GM19240 (cell line): ENCODE measurements around the gene YOD1.
A peak's percentile ranks its signal among the peaks of the same experiment; 100 is the strongest.
"Not testable (repeated sequence)": the region's sequence is repeated elsewhere in the genome, so short reads cannot be mapped to it uniquely, and the experiment has no call there.

Source experiments
- DNase-seq: peaks from one replicate; pipeline ENCODE4 v3.0.0; 2011; ENCODE audit warnings: low spot score; ENCODE audit not compliant: insufficient read length

Gene YOD1

DNA sequence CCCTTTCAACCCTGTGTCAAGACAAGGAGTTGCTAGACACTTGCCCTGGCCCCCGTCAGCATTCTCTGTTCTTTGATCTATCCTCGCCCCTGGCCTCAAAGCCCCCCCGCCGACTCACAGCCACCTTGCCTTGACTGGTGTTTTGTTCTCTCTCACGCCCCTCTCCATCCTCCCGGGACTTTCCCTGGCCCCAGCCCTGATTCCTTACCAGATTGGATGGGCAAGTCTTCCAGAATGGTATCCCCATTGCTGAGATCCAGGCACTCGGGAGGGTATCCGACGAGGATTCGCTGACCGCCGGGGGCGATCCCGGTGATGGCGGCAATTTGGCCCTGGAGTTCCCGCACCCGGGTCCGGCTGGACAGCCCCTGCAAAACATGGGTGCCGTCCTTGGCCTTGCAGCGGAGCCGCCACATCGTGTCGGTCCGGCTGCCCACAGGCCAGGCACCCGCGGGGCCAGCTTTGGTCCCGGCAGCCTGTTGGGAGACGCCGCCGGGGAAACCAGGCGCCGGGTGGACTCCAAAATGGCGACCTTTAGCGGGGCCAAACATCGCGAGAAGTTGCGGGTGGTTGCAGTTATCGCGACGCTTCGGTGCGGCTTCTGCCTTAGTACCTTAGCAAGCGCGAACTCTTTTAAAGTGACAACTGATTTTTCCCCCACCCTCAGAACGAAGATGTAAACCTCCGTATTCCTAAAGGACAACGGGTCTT, 373 bp downstream of the YOD1 start:
- peak; percentile 55 for DNase-seq

DNA sequence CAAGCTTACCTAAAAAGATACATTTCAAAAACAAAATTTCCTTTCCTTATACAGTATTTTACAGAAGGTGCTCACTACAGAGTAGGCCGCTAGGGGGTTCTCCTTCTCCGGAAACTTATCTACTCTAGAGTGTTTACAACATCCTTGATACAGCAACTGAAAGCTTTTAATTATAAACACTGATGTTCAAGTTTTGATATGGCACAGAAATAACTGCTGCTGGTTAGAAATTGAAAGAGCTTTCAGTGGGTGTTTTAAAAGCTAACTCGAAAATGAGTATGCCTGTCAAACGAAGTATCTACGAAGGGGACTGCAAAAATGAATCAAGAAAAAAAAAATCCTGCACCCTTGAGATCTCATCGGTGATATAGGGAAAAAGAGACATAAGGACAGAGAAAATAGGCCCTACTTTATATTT, 1.0 kb downstream of the YOD1 start:
- peak; percentile 29 for DNase-seq

DNA sequence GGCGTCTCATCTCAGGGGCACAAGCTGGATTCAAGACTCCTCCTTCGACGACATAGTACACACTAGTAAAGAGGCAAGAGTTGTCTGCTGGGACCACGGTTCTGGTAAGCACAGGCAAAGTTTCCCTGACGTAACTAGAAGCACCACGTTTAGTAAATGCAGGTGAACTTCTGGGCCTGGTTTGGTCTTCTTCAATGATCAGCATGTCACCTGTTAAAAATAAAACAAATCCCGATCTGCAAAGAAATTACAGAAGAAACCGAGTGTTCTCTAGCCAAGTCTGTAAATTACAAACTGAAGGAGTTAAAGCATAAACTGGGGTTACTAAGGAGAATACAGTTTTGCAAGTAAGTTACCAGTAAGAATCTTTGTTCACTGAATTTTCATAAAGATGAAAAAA, 1.5 kb downstream of the YOD1 start:
- no peak for DNase-seq

DNA sequence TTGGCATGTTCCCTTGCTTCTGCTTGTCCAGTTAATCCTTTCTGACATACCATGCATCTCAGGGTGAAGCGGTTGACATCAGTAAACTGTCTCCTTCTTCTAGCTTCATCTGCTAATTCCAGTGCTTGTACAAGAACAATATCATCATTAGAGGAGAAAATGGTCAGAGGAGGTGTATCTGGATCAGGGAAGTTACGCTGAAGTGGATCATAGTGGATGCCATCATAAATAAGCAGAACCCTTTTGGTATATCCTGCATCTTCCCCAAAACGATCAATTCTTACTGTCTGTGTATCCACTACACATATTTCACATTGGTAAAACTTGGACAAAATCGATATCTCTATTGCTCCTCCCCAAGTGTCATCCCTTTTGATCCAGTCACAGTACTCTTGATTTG, 2.0 kb downstream of the YOD1 start:
- DNase-seq, result no peak

DNA sequence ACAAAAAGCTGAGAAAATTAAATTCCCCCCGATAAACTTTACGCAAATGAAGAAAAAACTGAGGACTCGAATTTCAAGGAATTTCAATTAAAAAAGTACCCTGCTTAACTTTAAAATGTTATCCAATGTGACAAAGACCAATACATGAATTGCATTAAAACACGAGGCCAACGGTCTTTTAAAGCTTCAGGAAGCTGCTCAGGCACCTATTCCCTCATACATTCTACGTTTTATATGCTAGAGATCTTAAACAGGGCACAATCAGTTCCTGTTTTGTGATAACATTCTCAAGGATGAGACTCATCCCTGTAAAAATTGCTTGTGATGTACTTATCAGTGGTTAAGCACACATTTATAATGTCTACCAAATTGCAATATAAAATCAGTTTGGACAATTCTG, 3.0 kb downstream of the YOD1 start:
- DNase-seq, result no peak

DNA sequence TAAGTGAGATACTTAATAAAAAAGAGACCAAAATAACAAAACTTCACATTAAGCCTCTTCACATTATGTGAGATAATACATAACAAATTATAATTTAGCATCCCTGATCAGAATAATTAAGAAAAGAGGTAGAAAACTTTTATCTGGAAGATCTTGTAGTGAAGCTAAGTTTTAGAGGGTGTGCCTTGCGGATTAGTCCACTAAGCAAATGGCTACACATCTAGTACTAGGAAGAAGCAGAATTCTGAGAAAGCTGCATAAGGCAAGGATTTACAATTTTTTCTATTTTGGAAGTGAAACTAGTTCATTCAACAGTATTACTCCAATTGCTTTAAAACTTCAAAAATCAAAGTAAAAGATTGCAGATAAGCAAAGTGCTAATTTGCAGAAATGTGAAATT, 3.5 kb downstream of the YOD1 start:
- no peak for DNase-seq

DNA sequence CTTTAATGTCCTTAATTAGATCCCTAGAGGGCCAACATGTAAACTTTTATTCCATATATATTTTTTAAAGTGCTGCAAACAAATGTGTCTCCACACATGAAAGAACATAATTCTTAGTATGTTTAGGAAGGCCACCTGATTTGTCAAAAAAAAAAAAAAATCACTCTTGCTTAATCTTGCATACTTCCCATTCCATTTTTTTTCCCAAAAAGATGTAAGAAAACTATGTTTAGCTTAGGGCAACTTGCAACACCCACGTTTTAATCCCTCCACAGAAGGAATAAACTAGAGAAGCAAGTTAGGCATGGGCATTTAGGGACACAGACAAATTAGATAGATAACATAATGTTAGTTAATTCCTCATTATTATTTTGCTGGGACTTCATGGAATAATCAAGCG, 5.6 kb downstream of the YOD1 start:
- no peak for DNase-seq

DNA sequence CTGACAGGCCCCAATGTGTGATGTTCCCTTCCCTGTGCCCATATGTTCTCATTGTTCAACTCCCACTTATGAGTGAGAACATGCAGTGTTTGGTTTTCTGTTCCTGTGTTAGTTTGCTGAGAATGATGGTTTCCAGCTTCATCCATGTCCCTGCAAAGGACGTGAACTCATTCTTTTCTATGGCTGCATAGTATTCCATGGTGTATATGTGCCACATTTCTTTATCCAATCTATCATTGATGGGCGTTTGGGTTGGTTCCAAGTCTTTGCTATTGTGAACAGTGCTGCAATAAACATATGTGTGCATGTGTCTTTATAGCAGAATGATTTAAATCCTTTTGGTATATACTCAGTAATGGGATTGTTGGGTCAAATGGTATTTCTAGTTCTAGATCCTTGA, 9.6 kb downstream of the YOD1 start:
- DNase-seq, result not testable (repeated sequence)

DNA sequence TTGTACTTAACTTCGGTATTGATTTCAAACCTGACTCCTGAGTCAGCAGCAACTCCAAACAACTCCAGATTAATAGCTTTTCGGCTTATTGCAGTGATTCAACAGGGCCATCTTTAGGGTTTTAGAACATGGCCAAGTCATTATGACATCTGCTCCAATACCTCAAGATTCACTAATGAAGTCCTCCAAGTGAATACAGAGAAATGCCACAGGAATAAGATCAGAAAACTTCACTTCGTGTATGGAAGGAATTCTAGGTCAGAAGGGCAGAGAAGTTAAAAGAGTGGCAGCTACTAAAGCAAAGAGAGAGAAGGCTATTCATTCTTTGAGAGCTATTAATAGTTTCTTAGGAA, 10.9 kb downstream of the YOD1 start:
- DNase-seq, result no peak

DNA sequence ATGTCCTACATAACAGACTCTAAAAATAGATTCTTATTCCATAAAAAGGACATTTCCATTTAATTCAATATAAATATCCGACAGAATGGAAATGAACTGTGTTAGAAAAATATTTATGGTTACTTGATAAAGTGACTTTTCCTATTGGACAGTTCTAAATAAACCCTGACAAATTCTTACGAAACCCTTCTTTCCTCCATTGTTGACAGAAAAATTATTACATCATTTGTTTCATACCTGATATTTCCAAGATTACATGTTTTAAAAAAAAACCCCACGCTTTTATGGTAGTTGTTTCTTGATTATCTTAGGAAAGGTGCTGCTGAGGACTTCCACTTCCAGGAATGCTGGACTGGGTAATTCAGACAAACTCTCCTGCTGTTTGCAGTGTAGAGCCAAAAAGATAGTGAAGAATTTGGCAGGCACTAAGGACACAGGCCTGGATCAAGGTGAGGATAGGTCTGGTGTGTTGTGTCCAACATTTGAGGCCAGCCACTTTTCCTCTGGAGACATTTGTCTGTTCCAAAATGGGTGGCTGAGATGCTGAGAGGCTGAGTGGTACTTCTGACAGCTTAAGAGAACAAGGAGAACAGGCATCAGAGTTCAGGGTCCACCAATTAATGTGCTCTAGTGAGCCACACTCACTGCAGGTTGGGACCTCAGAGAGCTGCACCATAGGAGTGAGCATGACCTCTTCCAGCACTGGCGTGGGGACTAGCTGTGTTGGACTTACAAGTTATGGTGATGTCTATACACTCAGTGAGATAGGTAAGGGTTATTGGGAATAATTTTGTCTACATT, 11.4 kb downstream of the YOD1 start:
- DNase-seq, result no peak

DNA sequence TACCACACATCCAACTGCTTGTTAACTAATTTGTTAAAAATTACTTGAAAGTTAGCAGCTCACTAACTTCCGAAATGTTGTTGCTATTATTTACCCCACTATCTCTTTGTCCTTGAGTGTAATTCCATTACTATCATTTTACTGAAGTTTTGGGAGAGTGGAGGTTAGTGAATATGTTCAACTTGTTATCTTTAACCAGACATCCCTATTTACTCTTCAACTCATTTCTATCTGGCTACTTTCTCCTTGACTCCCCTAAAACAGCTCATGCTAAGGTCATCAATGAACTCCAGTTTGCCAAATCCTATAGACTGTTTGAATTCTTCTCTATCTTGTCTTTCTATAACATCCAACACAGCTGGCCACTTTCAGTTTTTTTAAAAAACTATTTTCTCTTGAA, 14.1 kb downstream of the YOD1 start:
- no peak for DNase-seq

DNA sequence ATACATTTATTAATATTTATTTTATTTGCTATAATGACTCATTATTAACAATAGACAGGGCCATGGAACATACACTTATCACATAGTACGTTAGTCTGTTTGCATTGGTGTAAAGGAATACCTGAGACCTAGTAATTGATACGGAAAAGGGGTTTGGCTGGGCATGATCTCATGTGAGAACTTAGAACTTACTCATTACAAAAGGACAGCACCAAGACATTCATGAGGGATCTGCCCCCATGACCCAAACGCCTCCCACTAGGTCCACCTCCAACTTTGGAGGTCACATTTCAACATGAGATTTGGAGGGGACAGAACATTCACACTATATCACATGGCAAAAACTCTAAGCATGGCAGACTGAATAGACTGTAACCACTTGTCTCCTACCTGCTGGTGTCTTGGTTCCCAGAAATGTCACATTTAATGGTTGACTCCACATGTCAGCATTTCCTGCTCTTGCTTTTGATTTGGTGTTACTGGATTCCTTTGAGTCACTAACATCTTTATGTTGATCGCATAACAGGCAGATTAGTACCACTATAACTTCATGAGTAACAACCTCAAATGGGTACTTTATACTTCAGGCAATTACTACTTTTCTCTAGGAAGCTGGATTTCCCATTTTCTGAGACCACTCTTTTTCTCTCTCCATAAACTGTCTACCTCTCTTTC, 15.0 kb downstream of the YOD1 start:
- DNase-seq, result no peak

DNA sequence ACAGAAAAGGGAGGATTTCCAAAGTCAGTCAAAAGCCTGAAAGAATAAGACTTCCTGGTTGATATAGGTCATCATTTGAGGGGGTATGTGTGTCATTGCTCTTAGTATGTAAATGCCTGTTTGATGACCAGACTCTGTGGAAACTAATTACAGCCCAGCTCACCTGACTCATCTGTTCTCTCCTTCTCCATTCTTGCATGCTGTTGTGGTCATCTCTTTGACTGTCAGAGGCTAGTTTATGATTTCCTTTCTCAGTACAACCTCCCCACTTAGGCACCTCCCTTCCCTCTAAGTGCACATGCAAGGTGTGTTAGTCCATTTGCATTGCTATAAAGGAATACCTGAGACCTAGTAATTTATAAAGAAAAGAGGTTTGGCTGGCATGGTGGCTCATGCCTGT, 16.0 kb downstream of the YOD1 start:
- no peak for DNase-seq

DNA sequence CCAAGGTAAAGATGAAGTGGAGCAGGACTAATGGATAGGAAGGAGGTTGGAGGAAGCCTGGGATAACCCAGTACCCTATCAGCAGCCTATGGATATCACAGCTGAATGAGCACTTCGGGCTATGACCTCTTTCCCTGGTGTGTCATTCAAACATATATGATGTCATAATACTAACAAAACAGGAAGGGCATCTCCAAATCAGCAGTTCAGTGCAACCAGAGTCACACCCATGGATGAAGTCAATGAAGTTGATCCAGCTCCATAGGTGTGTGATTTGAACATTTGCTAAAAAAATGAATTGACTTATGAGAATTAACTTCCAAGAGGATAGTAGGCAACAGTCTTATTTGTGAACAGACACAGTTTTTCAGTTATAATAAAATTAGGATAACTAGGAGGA, 16.8 kb downstream of the YOD1 start:
- DNase-seq, result no peak

DNA sequence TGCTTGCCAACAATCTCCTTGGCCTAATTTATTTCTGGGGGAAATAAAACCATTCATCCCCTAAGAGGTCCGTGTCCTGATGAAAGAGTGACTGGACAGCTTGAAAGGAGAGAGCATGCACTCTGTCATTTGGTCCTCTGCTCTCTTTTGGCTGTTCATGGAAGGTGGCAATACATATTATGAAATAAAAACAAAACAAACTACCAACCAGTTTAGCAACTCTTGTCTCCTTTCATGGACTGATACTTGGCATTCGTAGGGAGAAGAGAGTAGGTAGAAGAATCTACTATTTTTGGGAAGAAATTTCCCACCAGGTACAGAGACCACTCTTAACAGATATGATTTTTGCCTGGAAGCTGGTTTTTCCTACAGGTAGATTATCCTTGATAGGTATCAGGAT, 17.7 kb downstream of the YOD1 start:
- DNase-seq, result no peak

DNA sequence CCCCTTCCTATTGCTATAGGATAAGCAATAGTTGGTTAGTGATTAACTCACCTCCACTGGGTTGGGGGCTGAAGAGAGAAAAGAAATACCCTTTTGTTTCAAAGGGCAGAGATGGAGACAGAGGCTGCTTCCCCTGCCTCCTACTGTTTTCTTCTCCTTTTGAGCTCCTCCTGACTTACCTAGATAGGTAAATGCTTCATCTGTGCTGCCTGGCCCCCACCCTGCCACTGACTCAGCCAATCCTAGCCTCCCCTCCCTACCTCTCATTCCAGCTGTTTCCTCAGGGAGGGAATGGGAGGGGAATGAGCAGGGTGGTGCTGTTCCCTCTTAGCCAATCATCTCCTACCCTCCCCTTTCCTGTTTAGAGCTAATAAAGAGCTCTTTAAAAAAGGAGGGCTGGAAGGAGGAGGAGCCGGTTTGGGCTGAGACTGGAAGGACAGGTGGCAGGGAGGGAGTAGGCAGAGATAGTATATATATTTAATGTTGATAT, 18.4 kb downstream of the YOD1 start, which contains the start of gene C1orf116:
Gene C1orf116 (minus strand): TSS at position 229 of the 490 bp plus-strand sequence. CDS start 5,158 bp downstream, outside the sequence.
- DNase-seq, result no peak

DNA sequence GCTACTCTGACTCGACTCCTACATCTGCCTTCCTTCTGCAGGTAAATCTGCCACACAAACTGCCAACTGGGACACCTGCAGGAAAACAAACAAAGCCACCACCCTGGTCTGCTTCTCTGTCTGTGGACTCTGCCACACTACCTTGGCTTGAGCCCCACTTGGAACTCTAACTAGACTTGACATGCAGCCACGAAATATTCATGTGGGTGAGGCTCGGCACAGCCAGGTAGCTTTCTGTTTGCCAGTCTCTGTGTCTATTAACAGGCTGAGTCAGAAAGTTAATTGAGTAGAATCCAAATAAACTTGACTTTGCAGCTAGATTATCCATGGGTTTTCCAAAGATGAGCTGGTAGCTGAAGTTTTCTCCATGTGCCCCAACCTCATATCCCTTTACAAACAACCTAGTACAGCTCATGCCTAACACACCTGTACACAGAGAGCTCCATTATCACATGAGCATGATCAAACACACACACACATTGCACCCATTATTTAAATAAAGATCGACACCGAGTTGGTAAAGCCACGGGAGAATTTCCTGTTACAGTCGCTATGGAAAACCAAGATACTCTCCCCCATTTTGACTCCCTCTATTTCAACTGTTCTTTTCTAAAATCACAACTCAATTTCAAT, 19.3 kb downstream of the YOD1 start:
- DNase-seq, result no peak

DNA sequence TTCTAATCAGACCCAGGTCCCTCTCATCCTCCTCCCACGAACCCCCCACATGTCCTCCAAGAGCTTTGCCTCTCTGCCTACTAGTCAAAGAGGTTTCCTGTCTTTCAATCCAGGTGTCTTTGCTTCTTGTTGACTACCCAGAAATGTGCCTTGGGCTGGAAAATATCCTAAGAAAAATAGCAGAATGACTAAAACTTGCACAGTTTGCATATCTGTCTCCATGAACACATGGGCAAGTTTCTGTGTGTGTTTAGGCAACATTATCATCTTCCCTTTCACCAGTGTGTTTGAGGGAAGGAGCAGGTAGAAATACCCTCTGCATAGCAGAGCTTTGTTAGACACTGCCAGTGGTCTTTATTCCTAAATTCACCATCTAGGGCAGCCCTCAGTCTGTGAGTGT, 20.0 kb downstream of the YOD1 start:
- DNase-seq, result no peak

DNA sequence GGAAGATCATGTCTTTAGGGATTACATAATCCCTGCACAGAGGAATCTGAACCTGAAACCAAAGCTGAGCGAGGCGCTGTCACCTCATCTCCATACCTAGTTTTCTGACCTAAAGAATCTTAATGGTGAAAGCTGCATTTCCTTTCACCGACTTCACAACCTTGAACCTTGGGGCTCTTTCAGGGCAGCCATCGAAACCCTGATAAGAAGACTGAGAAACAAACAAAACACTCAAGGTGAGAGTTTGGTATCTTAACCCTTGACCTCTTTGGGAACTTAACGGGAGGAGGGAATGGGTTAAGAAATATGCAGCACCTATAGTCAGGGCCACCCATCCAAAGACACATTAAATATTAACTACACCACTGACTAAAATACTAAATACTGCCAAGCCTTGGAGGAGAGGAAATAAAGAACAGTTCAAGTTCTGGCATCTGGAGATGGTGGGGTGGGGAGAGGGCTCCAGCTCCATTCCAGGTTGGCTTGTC, 20.4 kb downstream of the YOD1 start:
- DNase-seq, result no peak

DNA sequence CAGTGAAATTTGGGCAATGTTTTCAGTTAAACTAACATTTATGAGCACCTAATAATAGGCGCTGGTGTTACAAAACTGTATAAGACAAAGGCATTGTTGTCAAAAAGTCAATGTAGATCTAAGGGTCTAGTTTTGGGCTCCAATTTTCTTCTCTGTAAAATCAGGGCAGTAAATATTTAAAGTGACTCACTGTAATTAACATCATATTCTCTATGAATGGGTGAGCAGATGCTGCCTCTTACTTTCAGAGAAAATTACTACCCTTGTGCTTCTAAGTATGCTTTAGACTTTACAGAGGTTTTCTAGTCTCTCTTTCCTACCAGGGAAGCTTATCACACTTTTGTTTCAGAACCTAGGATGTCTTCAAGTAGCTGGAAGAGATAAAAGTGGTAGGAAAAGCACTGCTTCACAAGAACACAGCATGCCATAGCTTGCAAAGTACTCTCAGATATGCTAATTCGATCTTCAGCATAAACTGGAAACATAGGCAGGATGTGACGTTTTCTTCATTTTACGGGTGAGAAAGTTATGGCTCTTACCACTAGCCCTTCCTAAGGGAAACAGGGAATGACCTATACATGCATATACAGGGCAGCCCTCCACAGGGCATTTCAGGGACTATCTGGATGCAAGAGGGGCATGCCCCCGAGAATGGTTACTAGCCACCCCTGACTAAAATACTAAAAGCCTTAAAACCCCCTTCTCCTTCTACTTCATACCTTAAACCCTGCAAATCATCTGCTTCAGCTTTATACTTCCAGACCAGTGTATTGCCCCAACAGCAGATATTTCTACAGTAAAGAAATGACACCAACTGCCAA, 21.1 kb downstream of the YOD1 start:
- DNase-seq, result no peak
